GM20431 (cell line): Measurements from ENCODE around the gene SLC12A7.
"Not testable (repeated sequence)": the region's sequence is repeated elsewhere in the genome, so short reads cannot be mapped to it uniquely, and the experiment has no call there.

ENCODE experiments used
- in situ Hi-C: fragments of 300-500 bp; cut with MseI, MboI; formaldehyde crosslinking; loops from one replicate; pipeline ENCODE4 v1.15.0; 2020; ENCODE audit warnings: low sequenced_read_pairs; ENCODE audit not compliant: unreplicated experiment

Gene SLC12A7

DNA sequence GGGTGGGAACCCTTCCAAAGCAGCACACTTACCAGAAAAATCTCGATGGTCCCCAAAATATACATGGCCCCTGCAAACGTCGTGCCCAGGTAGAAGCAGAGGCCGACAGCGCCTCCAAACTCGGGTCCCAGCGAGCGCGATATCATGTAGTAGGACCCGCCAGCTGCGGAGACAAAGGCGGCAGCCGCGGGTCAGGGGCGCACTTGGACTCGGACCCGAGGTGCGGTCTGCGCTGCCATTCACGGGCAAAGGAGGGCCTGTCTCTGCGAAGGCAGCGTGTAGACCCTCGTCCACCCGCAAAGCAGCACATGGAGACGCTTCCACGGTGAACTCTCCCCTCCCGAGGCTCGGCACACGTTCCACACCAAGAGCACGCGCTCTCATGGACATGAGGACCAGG lies 25.0 kb downstream of the SLC12A7 start:
- in situ Hi-C loops: no loop called here

DNA sequence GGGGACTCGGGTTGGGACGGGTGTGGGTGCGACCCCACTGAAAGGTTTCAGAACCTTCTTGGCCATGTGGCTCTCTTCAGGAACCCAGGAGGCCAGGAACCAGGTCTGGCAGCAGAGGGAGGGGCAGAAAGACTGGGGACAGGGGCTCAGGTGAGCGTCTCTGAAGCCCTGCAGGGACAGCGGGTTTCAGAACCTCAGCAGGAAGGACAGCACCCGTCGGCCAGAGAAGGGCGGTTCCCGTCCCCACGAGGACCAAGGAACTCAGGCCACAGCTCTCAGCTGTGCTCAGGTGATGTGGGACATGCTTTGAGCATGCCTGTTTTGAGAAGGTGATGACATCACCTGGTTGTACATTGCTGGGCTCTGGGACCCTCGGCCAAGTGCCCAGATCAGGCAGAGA lies 25.7 kb downstream of the SLC12A7 start:
- in situ Hi-C loops: no loop called here

DNA sequence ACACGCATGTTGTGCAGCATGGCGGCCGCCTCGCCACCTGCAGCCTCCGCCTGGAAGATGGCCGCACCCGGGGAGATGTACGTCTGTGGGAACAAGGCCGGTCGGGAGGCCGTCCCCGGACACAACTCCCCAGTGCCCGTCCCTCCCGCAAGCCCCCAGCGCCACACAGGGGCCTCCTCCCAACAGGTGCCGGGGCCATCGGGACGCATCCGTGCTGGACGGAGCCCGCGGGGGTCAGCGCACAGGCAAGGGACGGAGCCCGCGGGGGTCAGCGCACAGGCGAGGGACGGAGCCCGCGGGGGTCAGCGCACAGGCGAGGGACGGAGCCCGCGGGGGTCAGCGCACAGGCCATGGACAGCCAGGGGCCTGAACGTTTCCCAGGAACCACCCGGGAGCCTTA lies 26.5 kb downstream of the SLC12A7 start:
- in situ Hi-C loops: no loop called here

DNA sequence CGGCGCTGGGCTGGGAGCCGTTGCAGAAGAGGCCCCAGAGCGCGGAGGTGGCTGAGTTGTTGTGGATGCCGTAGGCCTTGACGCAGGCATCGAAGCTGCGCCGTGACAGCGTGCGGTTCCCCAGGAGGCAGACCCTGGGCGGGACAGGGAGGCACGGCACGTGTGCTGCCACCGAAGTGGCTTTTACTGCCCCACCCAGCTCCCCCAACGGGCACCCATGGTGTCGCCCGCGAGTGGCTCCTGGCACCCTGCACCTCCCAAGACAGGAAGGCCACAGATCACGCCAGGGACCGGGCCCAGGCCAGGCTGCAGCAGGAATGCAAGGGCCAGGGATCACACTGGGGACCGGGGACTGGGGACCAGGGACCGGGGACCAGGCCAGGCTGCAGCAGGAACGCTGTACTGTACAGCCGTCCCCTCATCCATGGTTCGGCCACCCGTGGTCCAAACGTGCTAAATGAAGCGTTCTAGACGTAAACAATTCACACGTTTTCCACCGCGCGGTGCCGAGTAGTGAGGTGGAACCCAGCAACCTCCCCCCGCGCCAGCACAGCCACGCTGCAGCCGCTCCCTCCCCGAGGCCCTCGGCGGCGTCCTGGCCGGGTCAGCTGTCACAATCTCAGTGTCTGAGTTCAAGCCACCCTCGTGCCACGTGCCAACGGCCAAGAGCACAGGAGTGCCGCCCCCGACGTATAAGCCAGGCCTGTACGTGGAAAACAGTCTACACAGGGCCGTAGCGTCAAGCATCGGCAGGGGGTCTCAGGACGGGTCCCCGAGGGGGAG lies 27.8 kb downstream of the SLC12A7 start:
- in situ Hi-C loops: no loop called here

DNA sequence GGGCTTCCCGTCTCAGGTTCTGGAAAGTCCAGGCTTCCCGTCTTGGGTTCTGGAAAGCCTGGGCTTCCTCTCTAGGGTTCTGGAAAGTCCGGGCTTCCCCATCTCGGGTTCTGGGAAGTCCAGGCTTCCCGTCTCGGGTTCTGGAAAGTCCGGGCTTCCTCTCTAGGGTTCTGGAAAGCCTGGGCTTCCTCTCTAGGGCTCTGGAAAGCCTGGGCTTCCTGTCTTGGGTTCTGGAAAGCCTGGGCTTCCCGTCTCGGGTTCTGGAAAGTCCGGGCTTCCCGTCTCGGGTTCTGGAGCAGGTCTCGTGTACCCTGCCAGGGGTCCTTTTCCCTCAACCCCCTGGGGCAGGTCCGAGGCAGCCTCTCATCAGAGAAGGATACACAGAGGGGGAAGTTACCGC lies 28.8 kb downstream of the SLC12A7 start:
- in situ Hi-C loops: not testable (repeated sequence)

DNA sequence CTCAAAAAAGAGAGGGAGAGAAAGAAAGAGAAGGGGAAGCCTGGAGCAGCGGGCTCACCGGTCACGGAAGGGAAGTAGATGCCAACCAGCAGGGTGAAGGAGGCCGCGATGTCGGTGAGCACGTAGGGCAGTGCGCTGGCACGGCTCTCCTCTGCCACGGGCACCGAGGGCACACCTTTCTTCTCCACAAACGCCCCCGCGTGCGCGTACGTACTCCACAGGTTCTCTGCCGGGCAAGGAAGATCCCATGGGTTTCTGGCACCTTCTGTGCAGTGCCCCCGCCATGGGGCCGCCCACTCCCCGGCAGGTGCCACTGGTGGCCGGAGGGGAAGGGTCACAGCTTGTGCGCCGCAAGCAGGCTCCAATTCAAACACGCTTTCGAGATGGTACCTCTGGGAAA lies 30.3 kb downstream of the SLC12A7 start:
- in situ Hi-C loops: no loop called here

DNA sequence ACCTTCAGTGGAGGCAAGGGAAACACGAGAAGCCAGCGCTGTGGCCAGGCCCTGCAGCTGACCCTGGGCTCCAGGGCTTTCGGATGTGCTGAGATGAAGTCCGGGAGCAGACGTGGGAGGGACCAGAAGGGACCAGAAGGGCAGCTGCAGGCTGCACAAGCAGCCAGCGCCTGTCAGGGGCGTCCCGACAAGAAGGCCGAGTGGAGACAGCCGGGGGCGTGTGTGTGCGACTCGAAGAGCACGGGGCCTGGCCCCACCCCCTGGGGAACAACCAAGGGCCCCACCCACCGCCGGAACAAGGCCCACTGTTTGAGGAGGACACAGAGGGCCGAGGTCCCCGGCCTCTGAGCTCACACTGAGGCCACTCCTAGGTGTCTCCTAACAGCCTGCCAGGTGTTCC lies 31.4 kb downstream of the SLC12A7 start:
- in situ Hi-C loops: no loop called here

DNA sequence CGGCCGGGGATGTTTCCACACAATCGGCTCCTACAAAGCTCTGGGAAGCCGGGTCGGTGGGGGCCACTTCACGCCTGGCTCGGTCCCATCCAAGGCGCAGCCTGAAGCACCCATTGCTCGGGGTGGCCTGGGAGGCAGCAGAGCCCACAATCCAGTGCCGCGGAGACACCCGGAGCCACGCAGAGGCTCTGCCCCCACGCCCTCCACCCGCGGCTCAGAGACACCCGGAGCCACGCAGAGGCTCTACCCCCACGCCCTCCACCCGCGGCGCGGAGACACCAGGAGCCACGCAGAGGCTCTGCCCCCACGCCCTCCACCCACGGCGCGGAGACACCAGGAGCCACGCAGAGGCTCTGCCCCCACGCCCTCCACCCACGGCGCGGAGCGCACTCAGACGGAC lies 31.9 kb downstream of the SLC12A7 start:
- in situ Hi-C loops: no loop called here

DNA sequence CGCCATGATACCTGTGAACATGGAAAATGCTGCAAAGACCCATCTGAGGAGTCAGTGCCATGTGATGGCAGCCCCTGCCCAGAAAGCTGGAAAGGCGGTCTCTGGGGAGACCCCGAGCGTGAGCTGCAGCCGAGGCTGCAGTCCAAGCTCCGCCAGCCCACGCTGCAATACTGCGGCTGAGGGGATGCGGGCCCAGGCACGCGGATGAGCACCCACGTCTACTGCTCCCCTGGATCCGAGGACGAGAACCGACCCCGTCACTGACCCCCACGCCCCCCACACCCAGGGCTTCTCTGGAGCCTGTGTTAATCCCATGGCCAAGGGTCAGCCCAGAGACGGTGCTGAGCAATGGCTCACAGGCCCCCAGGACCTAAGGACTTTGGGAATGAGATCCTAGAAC lies 32.4 kb downstream of the SLC12A7 start:
- in situ Hi-C loops: no loop called here

DNA sequence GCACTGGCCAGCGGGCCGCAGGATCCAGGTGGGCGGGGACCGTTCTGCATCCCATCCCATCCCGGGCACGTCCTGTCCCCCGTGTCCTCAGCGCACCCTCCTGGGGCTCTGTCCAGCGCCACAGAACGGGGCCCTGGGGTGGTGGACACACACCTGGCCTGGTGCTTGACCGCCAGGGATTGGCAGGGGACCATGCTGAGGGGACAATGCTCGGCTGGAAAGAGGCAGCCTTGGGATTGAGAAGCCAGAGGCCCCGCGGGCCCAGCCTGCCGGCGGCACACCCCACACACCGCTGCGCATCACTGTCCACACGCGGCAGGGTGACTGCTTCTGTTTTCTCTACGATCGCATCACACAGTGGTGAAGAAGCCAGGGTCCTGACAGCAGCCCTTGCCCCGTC lies 33.0 kb downstream of the SLC12A7 start:
- in situ Hi-C loops: no loop called here

DNA sequence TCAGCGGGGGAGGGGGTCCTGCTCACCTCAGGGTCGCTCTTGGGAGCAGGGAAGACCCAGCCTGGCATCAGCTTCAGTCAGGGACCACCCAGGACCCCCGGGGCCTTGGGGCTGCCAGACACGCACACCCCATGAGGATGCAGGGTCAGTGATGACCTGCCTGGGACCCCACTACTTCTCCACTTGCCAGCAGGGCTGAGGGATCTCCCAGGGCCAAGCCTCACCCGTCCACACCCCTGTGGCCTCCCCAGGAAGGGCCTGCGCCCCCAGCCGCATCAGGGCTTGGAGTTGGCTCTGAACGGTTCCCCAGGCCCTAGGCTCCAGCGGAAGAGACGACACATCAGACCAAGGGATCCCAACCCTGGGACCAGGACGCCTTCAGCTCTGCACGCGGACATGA lies 33.7 kb downstream of the SLC12A7 start:
- in situ Hi-C loops: no loop called here

DNA sequence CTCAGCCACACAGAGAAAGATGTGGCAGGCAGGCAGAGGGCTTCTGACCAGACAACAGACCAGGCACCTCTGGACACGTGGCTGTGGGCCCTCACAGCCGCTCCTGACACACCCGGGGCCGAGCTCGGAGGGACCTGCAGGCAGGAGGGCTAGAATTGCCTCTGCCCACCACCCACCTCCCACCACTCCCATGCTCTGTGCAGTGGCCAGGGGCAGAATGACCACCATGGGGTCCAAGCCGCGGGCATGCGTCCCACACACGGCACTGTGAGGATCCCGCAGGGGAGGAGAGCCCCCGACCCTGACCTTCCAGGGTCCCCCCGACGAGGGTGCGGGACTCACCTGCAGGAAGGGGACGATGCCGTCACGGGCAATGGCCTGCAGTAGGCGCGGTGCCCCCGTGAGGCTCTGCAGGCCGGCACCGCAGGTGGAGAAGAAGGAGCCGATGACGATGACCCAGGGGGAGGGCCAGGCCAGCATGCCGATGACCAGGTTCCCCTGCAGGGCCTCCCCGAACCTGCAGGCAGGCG lies 34.3 kb downstream of the SLC12A7 start:
- in situ Hi-C loops: no loop called here

DNA sequence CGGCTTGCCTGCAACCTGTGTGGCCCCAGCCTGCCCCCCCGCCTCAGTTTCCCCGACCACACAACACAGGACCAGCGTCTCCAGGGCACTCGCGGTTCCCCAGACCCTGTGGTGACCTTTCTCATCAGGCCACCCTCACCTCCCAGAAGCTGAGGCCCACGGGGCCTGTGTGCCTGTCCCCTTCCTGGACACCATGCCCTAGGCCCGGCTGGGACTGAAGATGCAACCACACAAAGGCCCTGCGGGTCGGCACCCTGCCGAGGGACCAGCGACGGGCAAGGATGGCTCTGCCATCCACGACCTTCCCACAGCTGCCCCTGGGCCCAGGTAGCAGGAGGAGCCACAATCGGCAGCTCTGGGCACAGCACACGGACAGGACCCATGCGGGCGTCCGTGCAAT lies 34.8 kb downstream of the SLC12A7 start:
- in situ Hi-C loops: no loop called here

DNA sequence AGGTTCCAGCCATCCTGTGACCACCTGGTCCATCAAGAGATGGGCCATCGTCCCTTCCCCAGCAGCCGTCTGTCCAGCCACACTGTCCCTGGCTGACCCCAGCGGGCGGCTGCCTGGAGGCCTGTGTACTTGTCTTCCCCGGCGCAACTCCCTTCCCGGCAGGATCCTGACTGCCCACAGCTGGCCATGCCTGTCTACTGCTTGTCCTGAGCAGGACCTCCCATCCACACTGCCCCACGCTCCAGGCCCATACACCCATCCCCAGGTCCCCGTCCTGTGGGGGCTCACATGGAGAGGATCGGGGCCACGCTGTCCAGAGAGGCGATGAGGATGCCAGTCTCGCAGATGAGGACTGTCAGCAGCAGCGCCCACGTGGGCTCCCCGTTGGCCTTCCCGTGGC lies 35.5 kb downstream of the SLC12A7 start:
- in situ Hi-C loops: no loop called here

DNA sequence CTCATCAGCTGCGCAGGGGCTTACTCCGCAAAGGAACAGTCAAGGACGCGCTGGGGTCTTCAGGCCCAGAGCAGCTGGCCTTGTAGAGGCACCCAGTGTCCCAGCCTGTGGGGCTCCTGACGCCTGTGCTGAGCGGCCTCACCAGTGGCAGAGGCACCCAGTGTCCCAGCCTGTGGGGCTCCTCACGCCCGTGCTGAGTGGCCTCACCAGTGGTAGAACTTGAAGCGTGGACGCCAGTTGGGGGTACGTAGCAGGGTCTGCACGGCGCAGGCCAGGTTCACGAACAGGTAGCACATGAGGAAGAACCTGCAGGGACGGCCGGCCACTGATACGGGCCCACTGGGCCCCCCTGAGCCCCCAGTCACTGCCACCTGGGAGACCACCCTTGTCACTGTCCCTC lies 35.9 kb downstream of the SLC12A7 start:
- in situ Hi-C loops: no loop called here

DNA sequence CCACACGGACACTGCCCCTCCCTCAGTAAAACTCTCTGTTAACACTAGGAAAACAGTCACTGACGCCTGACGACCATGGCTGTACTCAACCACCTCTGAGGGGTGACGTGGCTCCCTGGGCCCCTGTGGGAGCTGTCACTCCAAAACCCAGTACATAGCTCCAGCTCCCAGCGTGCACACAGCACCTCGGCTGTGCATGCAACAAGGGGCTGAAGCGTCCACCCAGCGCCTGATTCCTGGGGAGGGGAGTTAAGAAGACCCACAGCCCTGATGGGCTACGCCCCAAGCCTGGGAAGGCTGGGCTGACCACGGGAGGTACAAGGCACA lies 36.3 kb downstream of the SLC12A7 start:
- in situ Hi-C loops: no loop called here

DNA sequence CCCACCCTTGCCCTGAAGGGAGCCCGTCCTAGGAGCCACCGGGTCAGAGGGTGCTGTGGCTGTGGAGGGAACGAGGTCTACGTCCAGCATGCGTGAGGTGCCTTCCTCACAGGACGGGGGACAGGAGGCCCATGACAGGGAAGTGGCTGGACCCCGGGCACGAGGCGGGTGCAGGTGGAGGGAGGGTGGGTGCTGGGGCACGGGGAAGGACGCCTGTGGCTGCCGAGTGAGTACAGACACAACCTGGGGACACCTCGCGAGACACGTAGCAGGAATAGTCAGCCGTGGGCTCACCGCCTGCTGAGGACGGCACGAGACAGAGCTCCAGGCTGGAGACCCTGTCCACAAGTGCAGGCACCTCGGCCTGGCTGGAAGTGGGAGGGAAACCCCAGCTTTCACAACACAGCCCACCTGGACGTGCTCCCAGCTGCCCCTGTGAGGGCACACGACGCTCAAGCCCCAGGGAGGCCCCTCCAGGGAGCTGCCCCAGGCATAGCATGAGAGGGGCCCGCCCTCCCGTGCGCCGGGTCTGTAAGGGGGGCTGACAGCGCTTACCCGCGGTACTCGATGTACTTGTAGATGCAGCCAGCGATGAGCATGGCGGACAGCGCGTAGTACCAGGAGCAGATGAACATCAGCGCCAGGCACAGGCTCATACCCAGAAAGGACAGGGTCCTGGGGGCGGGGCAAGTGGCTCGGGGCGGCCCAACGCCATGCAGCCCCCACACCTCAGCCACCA lies 36.9 kb downstream of the SLC12A7 start:
- in situ Hi-C loops: no loop called here

DNA sequence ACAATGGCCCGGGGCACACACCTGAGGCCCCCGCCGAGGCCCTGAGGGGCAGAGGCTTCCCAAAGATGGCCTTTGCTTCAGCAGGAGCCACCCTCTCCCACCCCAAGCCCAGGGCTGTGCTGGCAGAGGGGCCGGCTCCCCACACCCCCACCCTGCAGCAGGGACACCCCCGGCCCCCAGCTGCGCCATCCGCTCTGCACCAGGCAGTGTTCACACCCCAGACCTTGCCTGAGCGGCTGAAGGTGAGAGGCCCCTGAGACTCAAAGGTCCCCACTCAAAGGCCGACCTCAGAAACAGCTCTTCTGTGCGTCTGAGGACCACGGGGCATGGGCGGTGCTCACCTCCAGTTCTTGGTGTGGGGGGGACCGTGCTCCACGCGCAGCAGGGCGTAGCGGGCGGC lies 37.6 kb downstream of the SLC12A7 start:
- in situ Hi-C loops: no loop called here

DNA sequence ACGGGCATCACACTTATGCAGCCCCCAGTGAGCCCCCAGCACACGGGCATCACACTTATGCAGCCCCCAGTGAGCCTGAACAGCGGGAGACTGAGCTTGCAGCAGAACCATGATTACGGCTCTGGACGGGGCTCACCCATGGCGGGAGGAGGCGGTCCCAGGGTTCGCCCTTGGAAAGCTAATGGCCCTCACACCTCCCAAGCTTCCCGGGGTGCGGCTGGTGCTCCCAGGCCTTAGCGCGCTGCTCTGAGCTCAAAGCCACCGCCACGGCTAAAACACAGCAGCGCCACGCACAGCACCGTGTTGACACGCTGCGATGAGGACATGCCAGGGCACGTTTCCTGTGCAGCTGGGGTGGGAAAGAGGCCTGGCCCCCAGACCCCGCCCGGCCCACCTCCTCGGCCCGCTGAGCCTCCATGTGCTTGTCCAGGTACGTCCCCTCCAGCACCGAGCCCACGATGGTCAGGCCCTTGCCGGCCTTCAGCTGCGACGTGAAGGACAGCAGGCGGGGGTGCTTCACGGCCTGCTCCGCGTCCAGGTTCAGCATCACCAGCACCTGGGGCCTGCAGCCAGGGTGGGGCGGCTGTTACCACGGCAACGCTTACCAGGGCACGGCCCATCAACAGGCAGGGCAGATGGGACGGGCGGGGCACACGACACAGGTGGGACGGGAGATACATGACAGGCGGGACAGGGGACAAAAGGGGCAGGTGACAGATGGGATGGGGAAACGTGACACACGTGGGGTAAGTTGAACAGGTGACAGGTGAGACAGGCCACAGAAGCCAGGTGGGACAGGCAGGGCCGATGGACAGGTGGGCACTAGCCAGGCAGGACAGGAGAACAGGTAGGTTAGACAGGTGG lies 38.4 kb downstream of the SLC12A7 start:
- in situ Hi-C loops: no loop called here

DNA sequence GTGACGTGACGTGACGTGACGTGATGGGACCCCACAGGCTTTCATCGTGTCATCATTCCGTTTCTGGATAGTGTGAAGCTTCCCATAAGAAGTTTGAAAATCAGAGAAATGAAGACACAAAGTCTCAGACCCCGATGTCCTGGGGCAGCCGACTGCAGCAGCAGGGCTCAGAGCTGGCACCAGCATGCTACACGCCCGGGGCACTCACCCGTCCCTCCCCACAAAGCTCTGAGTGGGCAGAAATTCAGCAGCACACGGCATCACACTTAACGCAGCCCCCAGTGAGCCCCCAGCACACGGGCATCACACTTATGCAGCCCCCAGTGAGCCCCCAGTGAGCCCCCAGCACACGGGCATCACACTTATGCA lies 42.2 kb downstream of the SLC12A7 start:
- in situ Hi-C loops: no loop called here
